Muscle layer of duodenum (tissue), 2 donors: Measurements from ENCODE around the gene PLAAT4.
"Not testable (repeated sequence)": the region's sequence is repeated elsewhere in the genome, so short reads cannot be mapped to it uniquely, and the experiment has no call there.

ENCODE experiments used
- H3K27ac ChIP-seq: one replicate; pipeline ENCODE4 v1.7.0; 2013; ENCODE audit warnings: mild to moderate bottlenecking, low read length
- H3K27me3 ChIP-seq: one replicate; pipeline ENCODE4 v1.7.0; 2013; ENCODE audit warnings: low read depth, mild to moderate bottlenecking, control low read depth, low read length
- H3K36me3 ChIP-seq, 2 donors: one replicate each; pipeline ENCODE4 v1.7.0; 2013; ENCODE audit warnings: low read length in 2 of 2, control low read depth in 1 of 2, mild to moderate bottlenecking in 1 of 2; ENCODE audit not compliant: insufficient read depth in 2 of 2, control insufficient read depth in 1 of 2
- H3K4me1 ChIP-seq, 2 donors: one replicate each; pipeline ENCODE4 v1.7.0; 2013; ENCODE audit warnings: low read length in 2 of 2, mild to moderate bottlenecking in 2 of 2, control low read depth in 1 of 2, moderate library complexity in 1 of 2; ENCODE audit not compliant: insufficient read depth in 2 of 2, control insufficient read depth in 1 of 2
- H3K4me3 ChIP-seq, 2 donors: one replicate each; pipeline ENCODE4 v1.7.0; 2013; ENCODE audit warnings: low read length in 2 of 2, low read depth in 1 of 2, mild to moderate bottlenecking in 1 of 2
- H3K9me3 ChIP-seq, 2 donors: one replicate each; pipeline ENCODE4 v1.7.0; 2013; ENCODE audit warnings: low read length in 2 of 2, control low read depth in 1 of 2, mild to moderate bottlenecking in 1 of 2; ENCODE audit not compliant: control insufficient read depth in 1 of 2
- donor health status: healthy.

Gene PLAAT4

DNA sequence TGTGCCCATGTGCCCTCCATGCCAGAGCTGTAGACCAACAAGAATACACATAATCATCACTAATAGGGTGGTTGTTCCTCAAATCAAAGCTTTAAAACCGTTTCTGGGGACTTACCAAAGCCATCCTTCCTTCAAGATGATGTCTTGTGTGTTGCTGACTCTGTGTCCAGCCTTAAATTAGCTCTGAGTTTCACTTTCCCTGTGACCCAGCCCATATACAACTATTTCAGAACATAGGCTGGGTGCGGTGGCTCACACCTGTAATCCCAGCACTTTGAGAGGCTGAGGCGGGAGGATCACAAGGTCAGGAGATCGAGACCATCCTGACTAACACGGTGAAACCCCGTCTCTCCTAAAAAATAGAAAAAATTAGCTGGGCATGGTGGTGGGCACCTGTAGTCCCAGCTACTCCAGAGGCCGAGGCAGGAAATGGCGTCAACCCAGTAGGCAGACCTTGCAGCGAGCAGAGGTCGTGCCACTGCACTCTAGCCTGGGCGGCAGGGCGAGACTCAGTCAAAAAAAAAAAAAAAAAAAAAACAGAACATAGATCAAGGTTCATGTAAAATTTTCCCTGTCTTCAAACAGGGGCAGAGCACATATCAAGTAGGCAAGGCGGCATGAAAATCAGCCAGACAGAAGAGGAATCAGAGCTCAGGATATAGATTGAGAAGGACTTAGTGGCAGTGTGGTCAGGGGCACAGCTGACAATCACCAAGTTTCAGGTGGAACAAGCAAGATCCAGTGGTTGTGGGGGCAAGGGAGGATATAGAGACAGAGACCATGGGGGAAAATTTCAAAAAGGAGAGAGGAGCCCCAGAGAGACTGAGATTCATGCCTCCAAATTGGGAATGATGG is 26.8 kb downstream of the PLAAT4 start, which contains the start of gene PLAAT2:
Gene PLAAT2, minus strand, starts transcription at position 179 of the 855 bp plus-strand sequence. Its CDS starts 55 bp downstream, at position 124.
- Histone ChIP-seq H3K4me1 (peaks cover 2 to 4% of the 10 kb centered on the region in 2 donors), H3K27me3 (no peaks in the 10 kb centered on the region), H3K27ac (peak within 1 kb of the TSS; percentile 21), H3K4me3 (no peak within 1 kb of the TSS), H3K9me3 (no peaks in the 10 kb centered on the region), H3K36me3 (no peaks in the 10 kb centered on the region)

- H3K27ac ChIP-seq: peak overlapping the region; percentile 88
- no peak overlapping the region for H3K4me3 ChIP-seq
- H3K4me1 ChIP-seq: peaks cover 2 to 4% of the 10 kb centered on the region in 2 donors
- no peaks in the 10 kb centered on the region for H3K27me3 ChIP-seq
- no peaks in the 10 kb centered on the region for H3K9me3 ChIP-seq
- H3K36me3 ChIP-seq: no peaks in the 10 kb centered on the region
These were observed 27.6 kb downstream of the PLAAT4 start for GRCh38 chr11:63564056-63564774.

GRCh38 chr11:63564784-63565350 is 28.3 kb downstream of the PLAAT4 start:
- Histone ChIP-seq H3K36me3 (no peaks in the 10 kb centered on the region), H3K4me1 (peaks cover 2 to 4% of the 10 kb centered on the region in 2 donors), H3K9me3 (no peaks in the 10 kb centered on the region), H3K27ac (peak overlapping the region; percentile 88), H3K27me3 (no peaks in the 10 kb centered on the region), H3K4me3 (no peak overlapping the region)

DNA sequence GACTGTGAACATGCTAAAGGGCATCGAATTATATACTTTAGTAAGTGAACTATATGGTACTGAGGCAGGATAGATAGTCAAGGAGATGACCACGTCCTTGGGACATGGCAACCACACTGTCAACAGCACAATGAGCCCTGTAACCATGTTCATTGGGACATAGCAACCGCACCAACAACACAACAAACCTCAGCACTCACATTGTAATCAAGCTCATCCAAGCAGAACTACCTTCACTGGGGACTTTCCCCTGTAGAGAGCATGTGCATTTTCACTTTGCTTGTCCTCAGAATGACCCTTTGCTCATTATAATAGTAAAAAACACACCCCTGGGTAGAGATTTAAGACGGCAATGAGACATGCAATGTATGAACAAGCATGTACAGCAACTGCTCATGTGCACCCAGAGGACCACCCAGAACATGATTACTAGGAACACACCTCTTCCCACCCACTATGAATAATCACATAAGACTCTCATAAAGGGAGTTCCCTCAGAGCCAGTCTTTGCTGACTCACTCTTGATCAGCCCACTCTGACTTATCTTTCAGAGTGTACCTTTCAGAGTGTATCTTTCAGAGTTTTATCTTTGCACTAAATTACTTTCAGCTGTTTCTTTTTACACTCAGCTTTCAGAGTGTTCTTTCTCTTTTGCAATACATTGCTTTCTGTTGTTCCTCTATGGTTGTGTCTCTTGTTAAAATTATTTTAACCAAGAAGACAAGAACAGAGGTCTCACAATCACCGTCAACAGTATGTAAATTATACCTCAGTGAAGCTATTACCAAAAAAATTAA is 30.6 kb downstream of the PLAAT4 start:
- Histone ChIP-seq H3K27ac (peak overlapping the region; percentile 41), H3K4me3 (peak overlapping the region in 1 of 2 donors; percentile 8), H3K9me3 (no peaks in the 10 kb centered on the region), H3K36me3 (no peaks in the 10 kb centered on the region), H3K27me3 (no peaks in the 10 kb centered on the region), H3K4me1 (peaks cover 2 to 4% of the 10 kb centered on the region in 2 donors)

DNA sequence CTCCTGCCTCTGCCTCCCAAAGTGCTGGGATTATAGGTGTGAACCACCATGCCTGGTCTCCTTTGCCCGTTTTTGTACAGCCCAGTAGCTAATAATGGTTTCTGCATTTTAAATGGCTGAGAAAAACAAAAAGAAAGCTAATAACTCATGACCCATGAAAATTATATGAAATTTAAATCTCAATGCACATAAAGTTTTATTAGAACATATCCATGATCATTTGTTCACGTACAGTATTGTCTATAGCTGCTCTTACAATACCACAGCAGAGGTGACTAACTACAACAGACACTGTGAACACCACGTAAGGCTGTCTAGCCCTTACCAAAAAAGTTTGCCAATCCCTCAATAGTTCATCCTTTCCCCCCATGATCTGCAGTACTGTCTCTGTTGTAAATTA is 33.0 kb downstream of the PLAAT4 start:
- no peak overlapping the region for H3K4me3 ChIP-seq
- no peak overlapping the region for H3K27ac ChIP-seq
- no peaks in the 10 kb centered on the region for H3K27me3 ChIP-seq
- H3K9me3 ChIP-seq: no peaks in the 10 kb centered on the region
- H3K4me1 ChIP-seq: peaks cover 8 to 10% of the 10 kb centered on the region in 2 donors
- H3K36me3 ChIP-seq: no peaks in the 10 kb centered on the region

DNA sequence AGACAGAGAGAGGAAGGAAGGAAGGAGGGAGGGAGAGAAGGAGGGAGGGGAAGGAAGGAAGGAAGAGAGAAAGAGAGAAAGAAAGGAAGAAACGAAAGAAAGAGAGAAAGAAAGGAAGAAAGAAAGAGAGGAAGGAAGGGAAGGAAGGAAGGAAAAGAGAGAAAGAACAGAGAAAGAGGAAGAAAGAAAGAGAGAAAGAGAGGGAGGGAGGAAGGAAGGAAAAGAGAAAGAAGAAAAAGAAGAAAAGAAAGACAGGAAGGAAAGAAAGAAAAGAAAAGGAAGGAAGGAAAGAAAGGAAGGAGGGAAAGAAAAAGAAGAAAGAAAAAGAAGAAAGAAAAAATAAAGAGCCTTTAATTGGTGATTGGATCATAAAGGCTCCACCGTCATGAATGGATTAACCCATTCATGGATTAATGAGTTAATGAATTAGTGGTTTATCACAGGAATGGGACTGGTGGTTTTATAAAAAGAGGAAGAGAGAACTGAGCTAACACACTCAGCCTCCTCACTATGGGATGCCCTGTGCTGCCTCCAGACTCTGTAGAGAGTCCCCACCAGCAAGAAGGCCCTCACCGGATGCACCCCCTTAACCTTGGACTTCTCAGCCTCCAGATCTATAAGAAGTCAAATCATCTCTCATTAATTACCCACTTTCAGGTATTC is 35.5 kb downstream of the PLAAT4 start:
- peaks cover 13 to 19% of the 10 kb centered on the region in 2 donors for H3K4me1 ChIP-seq
- H3K27ac ChIP-seq: no peak overlapping the region
- H3K36me3 ChIP-seq: no peaks in the 10 kb centered on the region
- no peaks in the 10 kb centered on the region for H3K9me3 ChIP-seq
- no peaks in the 10 kb centered on the region for H3K27me3 ChIP-seq
- H3K4me3 ChIP-seq: no peak overlapping the region

GRCh38 chr11:63573881-63574855 is 37.6 kb downstream of the PLAAT4 start:
- H3K27me3 ChIP-seq: no peaks in the 10 kb centered on the region
- peaks cover 13 to 19% of the 10 kb centered on the region in 2 donors for H3K4me1 ChIP-seq
- H3K27ac ChIP-seq: peak overlapping the region; percentile 89
- no peaks in the 10 kb centered on the region for H3K36me3 ChIP-seq
- H3K9me3 ChIP-seq: no peaks in the 10 kb centered on the region
- peak overlapping the region; percentile 43 to 60 for H3K4me3 ChIP-seq

DNA sequence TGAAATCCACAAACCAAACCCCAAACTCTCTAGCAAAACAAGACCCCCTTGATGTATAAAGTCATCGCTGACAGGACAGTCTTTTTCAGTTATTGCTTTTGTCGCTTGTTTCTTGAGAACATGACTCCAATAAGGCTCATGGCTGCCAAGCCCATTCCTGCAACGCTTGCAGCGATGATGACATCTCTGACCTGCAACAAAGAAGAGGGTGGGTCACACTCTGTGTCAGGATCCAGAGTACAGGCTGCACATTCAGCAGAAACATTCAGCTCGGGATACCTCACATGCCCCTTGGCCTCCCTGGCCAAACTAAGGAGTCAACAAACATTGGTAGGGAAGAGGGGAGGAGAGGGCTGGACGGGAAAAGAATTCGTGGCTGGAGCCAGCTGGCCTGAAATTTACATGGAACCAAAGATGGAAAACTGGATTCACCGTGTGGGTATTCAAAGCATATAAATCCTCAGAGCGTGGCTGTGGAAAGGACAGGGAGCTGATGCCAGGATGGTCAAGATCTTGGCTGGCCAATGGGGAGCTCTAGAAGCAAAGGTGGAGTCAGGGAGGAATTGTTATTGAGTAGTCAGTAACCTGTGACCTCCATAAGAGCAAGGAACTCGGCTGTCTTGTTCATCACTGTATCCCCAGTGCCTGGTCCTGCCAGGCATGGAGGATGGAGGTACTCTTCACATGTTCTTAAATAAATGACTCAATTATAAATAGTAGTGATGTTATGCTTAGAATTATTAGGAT is 38.4 kb downstream of the PLAAT4 start:
- Histone ChIP-seq H3K27ac (peak overlapping the region; percentile 89), H3K4me3 (peak overlapping the region; percentile 43 to 60), H3K27me3 (no peaks in the 10 kb centered on the region)

GRCh38 chr11:63578882-63579281 is 42.3 kb downstream of the PLAAT4 start:
- H3K4me3 ChIP-seq, H3K27me3 ChIP-seq, H3K27ac ChIP-seq: not testable (repeated sequence)
- Histone ChIP-seq H3K4me1 (peaks cover 13 to 16% of the 10 kb centered on the region in 2 donors), H3K9me3 (peaks cover 0 to 13% of the 10 kb centered on the region in 2 donors), H3K36me3 (peaks cover 6 to 38% of the 10 kb centered on the region in 2 donors)

More for the DNA sequence above, 38.4 kb downstream of the PLAAT4 start:
- Histone ChIP-seq H3K9me3 (peaks cover 0 to 3% of the 10 kb centered on the region in 2 donors), H3K4me1 (peaks cover 13 to 19% of the 10 kb centered on the region in 2 donors), H3K36me3 (peaks cover 0 to 3% of the 10 kb centered on the region in 2 donors)
